ENCODE results near the gene KCNIP4.

KCNIP4 gene

DNA sequence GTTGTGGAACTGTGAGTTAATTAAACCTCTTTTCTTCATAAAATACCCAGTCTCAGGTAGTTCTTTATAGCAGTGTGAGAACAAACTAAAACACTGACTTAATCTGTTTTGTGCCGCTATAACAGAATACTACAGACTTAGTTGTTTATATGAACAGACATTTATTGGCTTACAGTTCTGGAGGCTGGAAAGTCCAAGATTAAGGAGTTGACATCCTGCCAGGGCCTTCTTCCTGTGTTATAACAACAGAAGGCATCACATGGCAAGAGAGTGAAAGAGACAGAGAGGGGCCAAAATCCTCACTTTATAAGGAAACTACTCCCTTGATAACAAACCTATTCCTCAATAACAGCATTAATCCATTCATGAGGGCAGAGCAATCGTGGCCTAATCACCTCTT, 42.5 kb upstream of the KCNIP4 start:
- no peaks in the 10 kb centered on the region for H4K20me1 ChIP-seq (ENCODE audit: insufficient read depth, low read length, poor library complexity, severe bottlenecking)
- H3K9ac ChIP-seq (ENCODE audit: low read depth, low read length, poor library complexity, severe bottlenecking), result no peak overlapping the region
- H2AFZ ChIP-seq (ENCODE audit: low read length), result no peak overlapping the region
- H3K79me2 ChIP-seq (ENCODE audit: insufficient read depth, low read length), result no peaks in the 10 kb centered on the region
- no peak overlapping the region for H3K4me3 ChIP-seq (ENCODE audit: low read length, poor library complexity, severe bottlenecking)
- no peaks in the 10 kb centered on the region for H3K36me3 ChIP-seq (ENCODE audit: insufficient read depth, low read length)
- TF ChIP-seq EZH2phosphoT487 (IDR thresholded peaks at IDR 0.05; ENCODE audit: borderline replicate concordance), result no peak
- TF ChIP-seq, protein P1, sequence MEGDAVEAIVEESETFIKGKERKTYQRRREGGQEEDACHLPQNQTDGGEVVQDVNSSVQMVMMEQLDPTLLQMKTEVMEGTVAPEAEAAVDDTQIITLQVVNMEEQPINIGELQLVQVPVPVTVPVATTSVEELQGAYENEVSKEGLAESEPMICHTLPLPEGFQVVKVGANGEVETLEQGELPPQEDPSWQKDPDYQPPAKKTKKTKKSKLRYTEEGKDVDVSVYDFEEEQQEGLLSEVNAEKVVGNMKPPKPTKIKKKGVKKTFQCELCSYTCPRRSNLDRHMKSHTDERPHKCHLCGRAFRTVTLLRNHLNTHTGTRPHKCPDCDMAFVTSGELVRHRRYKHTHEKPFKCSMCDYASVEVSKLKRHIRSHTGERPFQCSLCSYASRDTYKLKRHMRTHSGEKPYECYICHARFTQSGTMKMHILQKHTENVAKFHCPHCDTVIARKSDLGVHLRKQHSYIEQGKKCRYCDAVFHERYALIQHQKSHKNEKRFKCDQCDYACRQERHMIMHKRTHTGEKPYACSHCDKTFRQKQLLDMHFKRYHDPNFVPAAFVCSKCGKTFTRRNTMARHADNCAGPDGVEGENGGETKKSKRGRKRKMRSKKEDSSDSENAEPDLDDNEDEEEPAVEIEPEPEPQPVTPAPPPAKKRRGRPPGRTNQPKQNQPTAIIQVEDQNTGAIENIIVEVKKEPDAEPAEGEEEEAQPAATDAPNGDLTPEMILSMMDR (conservative IDR thresholded peaks at IDR 0.05; ENCODE audit: low read length), result no peak
- H3K4me2 ChIP-seq (ENCODE audit: low read depth, low read length, poor library complexity, severe bottlenecking), result no peak overlapping the region
- no peaks in the 10 kb centered on the region for H3F3A ChIP-seq (ENCODE audit: low read depth)
- H3K27me3 ChIP-seq (ENCODE audit: insufficient read depth, low read length, poor library complexity, severe bottlenecking), result no peaks in the 10 kb centered on the region
- H3K9me3 ChIP-seq (ENCODE audit: insufficient read depth, low read depth, low read length), result no peaks in the 10 kb centered on the region
- H3K4me1 ChIP-seq (ENCODE audit: insufficient read depth, low read length, poor library complexity, severe bottlenecking), result no peaks in the 10 kb centered on the region
- H3K9me2 ChIP-seq (replicated peaks; ENCODE audit: low read depth, low read length), result no peaks in the 10 kb centered on the region

DNA sequence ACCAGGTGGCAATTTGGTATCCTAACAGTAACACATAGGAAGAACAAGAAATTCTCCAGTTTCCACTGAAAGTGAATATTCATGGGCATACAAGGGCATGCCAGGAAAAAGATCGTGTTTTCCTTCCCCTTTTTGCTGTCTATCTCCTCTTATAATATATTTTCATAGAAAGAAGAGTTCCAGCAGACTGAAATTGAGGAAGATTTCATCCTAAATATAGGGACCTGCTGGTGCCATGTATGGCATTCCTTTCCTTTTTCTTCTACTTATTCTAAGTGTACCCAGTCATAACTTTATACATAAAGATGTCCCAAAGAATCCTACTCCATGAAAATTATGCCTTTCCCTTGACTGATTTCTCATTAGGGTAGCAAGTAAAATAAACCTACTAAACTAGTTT, 40.8 kb upstream of the KCNIP4 start:
- no peak overlapping the region for H3K4me2 ChIP-seq (ENCODE audit: low read depth, low read length, poor library complexity, severe bottlenecking)
- no peaks in the 10 kb centered on the region for H3K79me2 ChIP-seq (ENCODE audit: insufficient read depth, low read length)
- H3K4me3 ChIP-seq (ENCODE audit: low read length, poor library complexity, severe bottlenecking), result no peak overlapping the region
- H3K4me1 ChIP-seq (ENCODE audit: insufficient read depth, low read length, poor library complexity, severe bottlenecking), result no peaks in the 10 kb centered on the region
- H3K36me3 ChIP-seq (ENCODE audit: insufficient read depth, low read length), result no peaks in the 10 kb centered on the region
- no peaks in the 10 kb centered on the region for H3K9me2 ChIP-seq (replicated peaks; ENCODE audit: low read depth, low read length)
- H3K27me3 ChIP-seq (ENCODE audit: insufficient read depth, low read length, poor library complexity, severe bottlenecking), result no peaks in the 10 kb centered on the region
- H3F3A ChIP-seq (ENCODE audit: low read depth), result no peaks in the 10 kb centered on the region
- TF ChIP-seq EZH2phosphoT487 (IDR thresholded peaks at IDR 0.05; ENCODE audit: borderline replicate concordance), result no peak
- TF ChIP-seq, protein P1 (conservative IDR thresholded peaks at IDR 0.05; ENCODE audit: low read length), result no peak
- H3K9me3 ChIP-seq (ENCODE audit: insufficient read depth, low read depth, low read length), result no peaks in the 10 kb centered on the region
- no peak overlapping the region for H3K9ac ChIP-seq (ENCODE audit: low read depth, low read length, poor library complexity, severe bottlenecking)
- no peaks in the 10 kb centered on the region for H4K20me1 ChIP-seq (ENCODE audit: insufficient read depth, low read length, poor library complexity, severe bottlenecking)
- no peak overlapping the region for H2AFZ ChIP-seq (ENCODE audit: low read length)

DNA sequence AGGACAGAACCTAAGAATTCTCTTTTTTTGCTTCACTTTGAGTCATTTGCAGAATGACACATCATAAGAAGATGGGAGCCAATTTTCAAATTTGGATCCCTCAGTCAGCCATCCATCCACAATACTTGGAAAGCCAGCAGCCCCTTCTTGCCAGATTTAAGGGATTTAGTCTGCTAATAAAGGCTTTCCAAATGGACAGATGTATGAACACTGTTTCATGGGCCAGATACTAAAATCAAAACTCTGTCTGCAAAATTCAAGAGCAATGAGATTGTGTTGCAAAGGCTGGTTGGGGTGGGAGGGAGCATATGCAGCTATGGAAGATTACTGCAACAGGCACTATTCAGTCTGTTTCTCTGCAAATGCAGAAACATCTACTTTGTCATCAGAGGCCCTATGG, 37.7 kb upstream of the KCNIP4 start:
- no peak overlapping the region for H3K4me3 ChIP-seq (ENCODE audit: low read length, poor library complexity, severe bottlenecking)
- no peaks in the 10 kb centered on the region for H3K79me2 ChIP-seq (ENCODE audit: insufficient read depth, low read length)
- H3K4me1 ChIP-seq (ENCODE audit: insufficient read depth, low read length, poor library complexity, severe bottlenecking), result no peaks in the 10 kb centered on the region
- no peak overlapping the region for H2AFZ ChIP-seq (ENCODE audit: low read length)
- TF ChIP-seq, protein P1 (conservative IDR thresholded peaks at IDR 0.05; ENCODE audit: low read length), result no peak
- no peak overlapping the region for H3K9ac ChIP-seq (ENCODE audit: low read depth, low read length, poor library complexity, severe bottlenecking)
- H3F3A ChIP-seq (ENCODE audit: low read depth), result no peaks in the 10 kb centered on the region
- no peaks in the 10 kb centered on the region for H3K9me3 ChIP-seq (ENCODE audit: insufficient read depth, low read depth, low read length)
- H4K20me1 ChIP-seq (ENCODE audit: insufficient read depth, low read length, poor library complexity, severe bottlenecking), result no peaks in the 10 kb centered on the region
- no peaks in the 10 kb centered on the region for H3K36me3 ChIP-seq (ENCODE audit: insufficient read depth, low read length)
- H3K9me2 ChIP-seq (replicated peaks; ENCODE audit: low read depth, low read length), result no peaks in the 10 kb centered on the region
- H3K27me3 ChIP-seq (ENCODE audit: insufficient read depth, low read length, poor library complexity, severe bottlenecking), result no peaks in the 10 kb centered on the region
- H3K4me2 ChIP-seq (ENCODE audit: low read depth, low read length, poor library complexity, severe bottlenecking), result no peak overlapping the region
